Stomach (tissue), 4 donors: ENCODE measurements around the gene PDCD10.

Experiments
- CTCF ChIP-seq, 7 experiments: fragments of 450-650 bp in 4 of 7; fragments of 200-600 bp in 3 of 7; sonication (generic) in 3 of 7; IDR thresholded peaks; one replicate each; pipeline ENCODE4 v1.5.1; 2016 to 2019; ENCODE audit warnings: antibody characterized with exemption in 7 of 7, control low read depth in 2 of 7, mild to moderate bottlenecking in 1 of 7
- POLR2A ChIP-seq, 4 donors: fragments of 450-650 bp; IDR thresholded peaks; one replicate each; pipeline ENCODE4 v1.6.1; 2016; ENCODE audit warnings: antibody characterized with exemption in 4 of 4, control low read depth in 2 of 4, mild to moderate bottlenecking in 1 of 4, moderate library complexity in 1 of 4

GRCh38 chr3:167723872-167724271 is 10.8 kb downstream of the PDCD10 start:
- no peak for TF ChIP-seq CTCF (IDR thresholded peaks at IDR 0.05)
- no peak for TF ChIP-seq POLR2A (IDR thresholded peaks at IDR 0.05)
